Measurements from ENCODE around the gene MACF1. TPM values are rescaled to one million over a fixed set of nuclear protein-coding genes. Genes with fewer than 3 reads are reported as not detected.

MACF1 gene
- total RNA-seq, 2 donors from 2014 or later: 273 to 278 TPM

DNA sequence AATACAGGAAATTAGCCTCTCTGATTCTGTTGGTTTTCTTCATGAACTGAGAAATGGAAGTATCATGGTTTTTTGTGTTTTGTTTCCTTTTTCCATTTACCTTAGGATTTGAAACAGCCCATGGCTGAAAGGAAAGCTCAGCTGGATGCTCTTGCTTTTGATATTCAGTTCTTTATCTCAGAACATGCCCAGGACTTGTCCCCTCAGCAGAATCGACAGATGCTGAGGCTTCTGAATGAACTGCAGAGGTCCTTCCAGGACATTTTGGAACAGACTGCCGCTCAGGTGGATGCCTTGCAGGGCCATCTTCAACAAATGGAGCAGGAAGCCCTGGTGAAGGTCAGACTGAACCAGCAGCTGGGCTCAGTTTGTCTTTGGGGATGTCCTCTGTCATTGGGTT is 142.4 kb downstream of the MACF1 start:
- Histone ChIP-seq H3K36me3 (peaks cover 83% of the 10 kb centered on the region), H3K4me3 (no peak overlapping the region), H3K9me3 (no peaks in the 10 kb centered on the region), H3K27ac (no peak overlapping the region), H3K4me1 (no peaks in the 10 kb centered on the region), H3K27me3 (no peaks in the 10 kb centered on the region)
- DNase-seq (ENCODE audit: low spot score): no peak
- TF ChIP-seq CTCF (IDR thresholded peaks at IDR 0.05): no peak

DNA sequence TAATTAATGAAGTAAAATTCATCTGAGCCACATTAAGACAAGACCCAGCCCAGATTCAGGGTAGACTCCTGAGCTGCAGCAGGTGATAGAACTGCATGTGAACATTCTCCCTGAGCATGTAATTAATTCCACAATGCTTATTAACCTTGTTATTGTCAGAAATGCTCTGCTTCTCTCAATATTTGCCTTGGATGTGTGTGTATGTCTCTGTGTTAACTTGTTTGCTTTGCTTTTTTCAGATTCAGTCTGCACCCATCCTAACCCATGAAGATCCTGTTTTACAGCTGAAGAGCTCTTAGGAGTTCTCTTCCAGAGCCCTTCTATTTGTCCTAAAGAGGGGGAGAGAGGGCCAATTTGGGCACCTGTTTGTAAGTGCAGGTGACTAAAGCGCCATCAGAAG is 143.8 kb downstream of the MACF1 start:
- TF ChIP-seq CTCF (IDR thresholded peaks at IDR 0.05): no peak
- H3K4me1 ChIP-seq: no peaks in the 10 kb centered on the region
- no peaks in the 10 kb centered on the region for H3K9me3 ChIP-seq
- no peaks in the 10 kb centered on the region for H3K27me3 ChIP-seq
- no peak overlapping the region for H3K4me3 ChIP-seq
- H3K36me3 ChIP-seq: peaks cover 90% of the 10 kb centered on the region
- DNase-seq (ENCODE audit: low spot score): no peak
- no peak overlapping the region for H3K27ac ChIP-seq

- Histone ChIP-seq H3K9me3 (no peaks in the 10 kb centered on the region), H3K36me3 (peaks cover 97% of the 10 kb centered on the region), H3K27ac (no peak overlapping the region), H3K27me3 (no peaks in the 10 kb centered on the region), H3K4me1 (no peaks in the 10 kb centered on the region), H3K4me3 (no peak overlapping the region)
- no peak for DNase-seq (ENCODE audit: low spot score)
- no peak for TF ChIP-seq CTCF (IDR thresholded peaks at IDR 0.05)
These were observed 148.4 kb downstream of the MACF1 start for GRCh38 chr1:39352881-39353280.

- Histone ChIP-seq H3K4me3 (no peak overlapping the region), H3K36me3 (peaks cover 97% of the 10 kb centered on the region), H3K9me3 (no peaks in the 10 kb centered on the region), H3K4me1 (peaks cover 0 to 11% of the 10 kb centered on the region in 2 donors), H3K27ac (peak overlapping the region in 1 of 2 donors; percentile 38), H3K27me3 (no peaks in the 10 kb centered on the region)
- TF ChIP-seq CTCF (IDR thresholded peaks at IDR 0.05): no peak
- no peak for DNase-seq (ENCODE audit: low spot score)
These were observed 150.1 kb downstream of the MACF1 start for GRCh38 chr1:39354572-39354971.

DNA sequence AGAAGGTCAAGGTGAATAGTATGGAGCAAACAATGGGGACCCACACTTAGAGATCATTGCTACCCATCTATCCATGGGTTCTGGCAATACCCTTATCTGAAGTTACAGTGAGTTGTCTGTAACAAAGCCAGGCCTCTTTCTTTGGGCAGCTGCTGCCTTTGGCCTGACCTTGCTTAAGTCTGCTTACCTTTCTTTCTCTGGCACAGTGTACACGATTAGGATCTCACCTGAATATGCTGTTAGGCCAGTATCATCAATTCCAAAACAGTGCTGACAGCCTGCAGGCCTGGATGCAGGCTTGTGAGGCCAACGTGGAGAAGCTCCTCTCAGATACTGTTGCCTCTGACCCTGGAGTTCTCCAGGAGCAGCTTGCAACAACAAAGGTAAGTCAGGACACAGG is 154.0 kb downstream of the MACF1 start:
- Histone ChIP-seq H3K4me3 (no peak overlapping the region), H3K36me3 (peaks cover 90% of the 10 kb centered on the region), H3K27ac (no peak overlapping the region), H3K4me1 (peaks cover 0 to 15% of the 10 kb centered on the region in 2 donors), H3K9me3 (no peaks in the 10 kb centered on the region), H3K27me3 (no peaks in the 10 kb centered on the region)
- no peak for DNase-seq (ENCODE audit: low spot score)
- no peak for TF ChIP-seq CTCF (IDR thresholded peaks at IDR 0.05)

- Histone ChIP-seq H3K4me3 (no peak overlapping the region), H3K27ac (no peak overlapping the region), H3K4me1 (peaks cover 0 to 15% of the 10 kb centered on the region in 2 donors), H3K36me3 (peaks cover 84% of the 10 kb centered on the region), H3K27me3 (no peaks in the 10 kb centered on the region), H3K9me3 (no peaks in the 10 kb centered on the region)
- TF ChIP-seq CTCF (IDR thresholded peaks at IDR 0.05): no peak
- DNase-seq (ENCODE audit: low spot score): no peak
These were observed 154.6 kb downstream of the MACF1 start for GRCh38 chr1:39359028-39359570.

Measured in right atrium auricular region (tissue), 2 donors.